Measurements from ENCODE around the gene HAUS7.
"Not testable (repeated sequence)": the region's sequence is repeated elsewhere in the genome, so short reads cannot be mapped to it uniquely, and the experiment has no call there.

The HAUS7 gene

DNA sequence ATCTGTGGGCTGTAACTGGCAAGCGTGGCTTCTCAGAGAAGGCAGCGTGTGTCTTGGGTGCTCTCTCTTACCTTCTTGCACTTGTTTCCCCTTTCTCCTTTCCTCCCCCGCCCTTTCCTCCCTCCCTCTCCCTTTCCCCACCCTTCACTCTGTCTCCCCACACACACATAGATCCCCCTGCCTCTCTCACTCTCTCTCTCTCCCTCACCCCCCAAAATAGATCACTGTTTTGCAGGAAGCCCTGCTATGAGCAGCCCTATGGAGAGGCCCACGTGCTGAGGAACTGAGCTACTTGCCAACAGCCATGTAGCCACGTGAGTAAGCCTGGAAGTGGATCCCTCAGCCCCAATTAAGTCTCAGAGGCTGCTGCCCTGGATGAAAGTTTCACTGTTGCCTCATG lies 65.0 kb downstream of the HAUS7 start:
- DNase-seq, result no peak

GRCh38 chrX:153404333-153404732 lies 66.0 kb downstream of the HAUS7 start:
- not testable (repeated sequence) for DNase-seq

GRCh38 chrX:153401133-153401764 lies 69.1 kb downstream of the HAUS7 start, which contains the start of gene PNMA6E:
Gene PNMA6E (minus strand): TSS chrX:153401350. CDS start chrX:153398849, 2,501 bp downstream.
- DNase-seq, result no peak

DNA sequence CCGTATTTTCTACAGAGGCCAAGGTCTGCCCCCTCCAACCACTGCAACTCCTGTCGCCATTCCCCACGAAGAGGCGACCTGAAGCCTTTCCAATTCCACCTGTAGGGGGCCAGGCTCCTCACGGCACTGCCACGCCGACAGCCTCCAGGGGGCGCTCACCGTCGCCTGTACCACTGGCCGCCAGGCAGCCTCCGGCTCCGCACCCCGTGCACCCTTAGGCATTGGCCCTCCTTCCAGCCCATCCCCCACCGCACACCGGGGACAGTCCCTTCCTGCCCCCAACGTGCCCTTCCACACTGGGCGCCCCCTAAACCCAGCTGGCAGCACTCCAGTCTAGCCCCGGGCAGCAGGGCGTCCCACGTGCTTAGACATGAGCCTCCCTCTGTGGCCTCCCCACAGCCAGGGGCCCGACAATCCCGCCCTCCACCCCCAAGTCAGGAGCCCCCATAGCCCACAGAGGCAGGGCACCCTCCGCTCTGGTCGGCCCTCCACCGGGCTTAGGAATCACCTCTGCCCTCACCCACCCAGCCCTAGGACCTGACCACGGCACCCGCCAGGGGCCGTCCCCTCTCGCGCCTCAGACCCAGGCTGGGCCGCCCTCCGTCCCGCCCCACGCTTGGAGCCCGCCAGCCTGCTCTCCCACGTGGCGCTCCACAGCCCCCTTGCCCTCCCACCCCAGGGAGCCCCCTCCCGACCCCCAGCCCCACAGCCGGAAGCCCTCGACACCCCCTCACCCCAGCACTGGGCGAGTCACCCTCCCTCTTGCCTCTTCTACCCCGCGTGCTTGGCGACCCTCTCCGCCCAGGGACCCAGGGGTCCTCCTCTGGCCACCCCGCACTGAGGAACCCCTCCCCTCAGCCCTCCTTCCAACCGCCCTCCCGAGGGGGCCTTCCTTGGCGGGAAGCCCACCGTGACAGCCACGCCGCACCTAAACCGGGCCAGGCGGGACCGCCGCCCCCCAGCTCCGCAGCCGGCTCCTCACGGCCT lies 69.9 kb downstream of the HAUS7 start:
- DNase-seq, result no peak

DNA sequence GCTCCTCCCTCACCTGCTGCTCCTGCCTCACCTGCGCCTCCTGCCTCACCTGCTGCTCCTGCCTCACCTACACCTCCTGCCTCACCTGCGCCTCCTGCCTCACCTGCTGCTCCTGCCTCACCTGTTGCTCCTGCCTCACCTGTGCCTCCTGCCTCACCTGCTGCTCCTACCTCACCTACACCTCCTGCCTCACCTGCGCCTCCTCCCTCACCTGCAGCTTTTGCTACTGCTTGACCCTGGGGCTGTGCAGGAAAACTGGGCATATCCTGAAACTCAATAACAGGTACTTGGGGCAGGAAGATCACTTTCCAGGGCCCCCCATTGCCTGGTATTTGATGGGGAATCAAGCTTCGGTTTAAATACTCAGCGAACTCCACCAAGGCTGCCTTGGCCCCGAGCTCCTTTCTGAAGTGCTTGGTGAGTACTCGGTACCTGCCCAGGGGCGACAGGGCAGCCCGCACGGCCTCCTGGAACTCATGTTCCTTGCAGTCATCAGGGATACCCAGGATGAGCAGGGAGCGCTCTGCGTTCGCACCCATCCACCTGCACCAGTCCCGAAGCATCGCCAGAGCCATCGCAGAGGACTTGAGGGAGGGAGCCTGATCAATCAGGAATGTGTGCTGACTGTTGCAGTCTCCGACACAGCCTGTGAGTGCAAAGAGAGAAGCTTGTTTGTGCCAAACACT lies 72.0 kb downstream of the HAUS7 start:
- DNase-seq, result no peak
